HL-60 (cell line): ENCODE results near the gene SYNGR1.

Source experiments
- DNase-seq, 2 experiments: peaks; one replicate each; pipeline ENCODE4 v3.0.0-alpha.2; 2010 to 2020; ENCODE audit warnings: low read depth in 1 of 2, low spot score in 1 of 2
- H3K27ac ChIP-seq: fragments of 250-450 bp; sonication (Bioruptor Pico); replicated peaks from 2 replicates; pipeline ENCODE4 v1.5.1; 2020; ENCODE audit warnings: mild to moderate bottlenecking, moderate library complexity
- H3K27me3 ChIP-seq: fragments of 250-450 bp; sonication (Bioruptor Pico); 2 replicates; pipeline ENCODE4 v1.5.1; 2021; ENCODE audit warnings: mild to moderate bottlenecking, moderate library complexity; ENCODE audit not compliant: insufficient read depth, poor library complexity, severe bottlenecking
- H3K4me3 ChIP-seq: replicated peaks from 2 replicates; pipeline ENCODE4 v1.5.1; 2011; ENCODE audit warnings: mild to moderate bottlenecking, control low read depth, low read length; ENCODE audit not compliant: insufficient read depth
- GABPA ChIP-seq: IDR thresholded peaks from 2 replicates; pipeline ENCODE4 v1.6.1; 2012; ENCODE audit warnings: low read depth
- POLR2AphosphoS5 ChIP-seq: IDR thresholded peaks from 2 replicates; pipeline ENCODE4 v1.6.1; 2012; ENCODE audit warnings: low read depth
- SPI1 ChIP-seq: IDR thresholded peaks from 2 replicates; pipeline ENCODE4 v1.6.1; 2012; ENCODE audit warnings: low read depth, mild to moderate bottlenecking, borderline replicate concordance
- TF ChIP-seq, protein P1 (sequence below): IDR thresholded peaks from 2 replicates; pipeline ENCODE4 v1.6.1; 2012; ENCODE audit warnings: low read depth; ENCODE audit not compliant: insufficient replicate concordance
- TF ChIP-seq, protein P2 (sequence below): IDR thresholded peaks from one replicate; pipeline ENCODE4 v1.5.1; 2011; ENCODE audit warnings: low read length, control low read depth, inconsistent platforms; ENCODE audit not compliant: insufficient read depth

Gene SYNGR1

DNA sequence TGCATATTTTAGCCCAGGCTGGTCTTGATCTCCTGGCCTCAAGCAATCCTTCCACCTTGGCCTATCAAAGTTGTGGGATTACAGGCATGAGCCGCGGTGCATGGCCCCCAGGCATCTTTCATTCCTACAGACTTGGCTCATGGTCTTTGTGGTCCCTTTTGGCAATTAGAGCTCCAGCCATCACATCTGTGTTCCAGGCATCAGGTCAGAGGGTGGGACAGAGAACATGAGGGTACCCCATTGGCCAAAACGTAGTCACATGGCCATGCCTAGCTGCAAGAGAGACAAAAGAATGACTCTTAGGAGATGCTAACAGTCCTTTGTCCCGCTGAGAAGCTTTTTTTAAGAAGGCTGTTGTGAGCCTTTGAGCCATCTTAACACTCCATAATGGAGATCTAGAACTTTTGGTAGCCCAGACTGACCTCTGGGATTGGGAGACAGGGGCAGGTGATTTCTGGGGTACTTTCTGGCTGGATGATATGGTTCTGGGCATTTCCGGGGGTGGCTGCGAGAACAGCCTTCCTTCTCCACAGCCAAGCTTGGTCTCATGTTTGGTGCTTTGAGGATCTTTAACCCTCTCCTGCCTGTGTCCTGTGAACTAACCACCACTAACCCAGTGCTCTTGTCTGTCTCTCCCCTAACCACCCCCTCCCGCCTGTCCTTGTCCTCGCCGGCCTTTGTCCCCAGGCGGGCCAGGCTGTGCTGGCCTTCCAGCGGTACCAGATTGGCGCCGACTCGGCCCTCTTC, 31.4 kb downstream of the SYNGR1 start:
- Histone ChIP-seq H3K4me3 (no peak overlapping the region), H3K27me3 (no peaks in the 10 kb centered on the region), H3K27ac (no peak overlapping the region)
- no peak for DNase-seq
- TF ChIP-seq, protein P1, sequence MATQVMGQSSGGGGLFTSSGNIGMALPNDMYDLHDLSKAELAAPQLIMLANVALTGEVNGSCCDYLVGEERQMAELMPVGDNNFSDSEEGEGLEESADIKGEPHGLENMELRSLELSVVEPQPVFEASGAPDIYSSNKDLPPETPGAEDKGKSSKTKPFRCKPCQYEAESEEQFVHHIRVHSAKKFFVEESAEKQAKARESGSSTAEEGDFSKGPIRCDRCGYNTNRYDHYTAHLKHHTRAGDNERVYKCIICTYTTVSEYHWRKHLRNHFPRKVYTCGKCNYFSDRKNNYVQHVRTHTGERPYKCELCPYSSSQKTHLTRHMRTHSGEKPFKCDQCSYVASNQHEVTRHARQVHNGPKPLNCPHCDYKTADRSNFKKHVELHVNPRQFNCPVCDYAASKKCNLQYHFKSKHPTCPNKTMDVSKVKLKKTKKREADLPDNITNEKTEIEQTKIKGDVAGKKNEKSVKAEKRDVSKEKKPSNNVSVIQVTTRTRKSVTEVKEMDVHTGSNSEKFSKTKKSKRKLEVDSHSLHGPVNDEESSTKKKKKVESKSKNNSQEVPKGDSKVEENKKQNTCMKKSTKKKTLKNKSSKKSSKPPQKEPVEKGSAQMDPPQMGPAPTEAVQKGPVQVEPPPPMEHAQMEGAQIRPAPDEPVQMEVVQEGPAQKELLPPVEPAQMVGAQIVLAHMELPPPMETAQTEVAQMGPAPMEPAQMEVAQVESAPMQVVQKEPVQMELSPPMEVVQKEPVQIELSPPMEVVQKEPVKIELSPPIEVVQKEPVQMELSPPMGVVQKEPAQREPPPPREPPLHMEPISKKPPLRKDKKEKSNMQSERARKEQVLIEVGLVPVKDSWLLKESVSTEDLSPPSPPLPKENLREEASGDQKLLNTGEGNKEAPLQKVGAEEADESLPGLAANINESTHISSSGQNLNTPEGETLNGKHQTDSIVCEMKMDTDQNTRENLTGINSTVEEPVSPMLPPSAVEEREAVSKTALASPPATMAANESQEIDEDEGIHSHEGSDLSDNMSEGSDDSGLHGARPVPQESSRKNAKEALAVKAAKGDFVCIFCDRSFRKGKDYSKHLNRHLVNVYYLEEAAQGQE: no peak
- TF ChIP-seq GABPA: no peak
- TF ChIP-seq SPI1: no peak
- no peak for TF ChIP-seq POLR2AphosphoS5
- TF ChIP-seq, protein P2, sequence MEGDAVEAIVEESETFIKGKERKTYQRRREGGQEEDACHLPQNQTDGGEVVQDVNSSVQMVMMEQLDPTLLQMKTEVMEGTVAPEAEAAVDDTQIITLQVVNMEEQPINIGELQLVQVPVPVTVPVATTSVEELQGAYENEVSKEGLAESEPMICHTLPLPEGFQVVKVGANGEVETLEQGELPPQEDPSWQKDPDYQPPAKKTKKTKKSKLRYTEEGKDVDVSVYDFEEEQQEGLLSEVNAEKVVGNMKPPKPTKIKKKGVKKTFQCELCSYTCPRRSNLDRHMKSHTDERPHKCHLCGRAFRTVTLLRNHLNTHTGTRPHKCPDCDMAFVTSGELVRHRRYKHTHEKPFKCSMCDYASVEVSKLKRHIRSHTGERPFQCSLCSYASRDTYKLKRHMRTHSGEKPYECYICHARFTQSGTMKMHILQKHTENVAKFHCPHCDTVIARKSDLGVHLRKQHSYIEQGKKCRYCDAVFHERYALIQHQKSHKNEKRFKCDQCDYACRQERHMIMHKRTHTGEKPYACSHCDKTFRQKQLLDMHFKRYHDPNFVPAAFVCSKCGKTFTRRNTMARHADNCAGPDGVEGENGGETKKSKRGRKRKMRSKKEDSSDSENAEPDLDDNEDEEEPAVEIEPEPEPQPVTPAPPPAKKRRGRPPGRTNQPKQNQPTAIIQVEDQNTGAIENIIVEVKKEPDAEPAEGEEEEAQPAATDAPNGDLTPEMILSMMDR: no peak

DNA sequence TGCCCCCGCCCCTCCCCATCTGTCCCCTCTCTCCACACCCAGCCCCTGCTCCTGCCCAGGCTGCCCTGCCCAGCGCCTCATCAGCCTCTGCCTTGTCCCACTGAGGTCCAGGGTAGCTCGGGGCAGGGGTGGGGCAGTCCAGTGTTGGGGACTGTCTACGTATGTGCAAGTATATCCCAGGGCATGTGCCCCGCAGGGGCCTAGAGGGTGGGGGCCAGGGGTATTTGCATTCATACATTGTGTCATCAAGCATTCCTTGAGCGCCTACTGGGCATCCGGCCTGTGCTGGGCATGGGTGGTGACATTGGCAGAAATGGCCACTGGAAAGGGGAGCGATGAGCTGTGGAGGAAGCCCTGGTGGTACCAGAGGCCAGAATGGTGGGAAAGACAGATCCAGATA, 32.1 kb downstream of the SYNGR1 start:
- TF ChIP-seq, protein P1: no peak
- TF ChIP-seq POLR2AphosphoS5: no peak; the same call in 1 of the 2 replicates
- TF ChIP-seq SPI1: no peak
- TF ChIP-seq GABPA: no peak
- TF ChIP-seq, protein P2: no peak

DNA sequence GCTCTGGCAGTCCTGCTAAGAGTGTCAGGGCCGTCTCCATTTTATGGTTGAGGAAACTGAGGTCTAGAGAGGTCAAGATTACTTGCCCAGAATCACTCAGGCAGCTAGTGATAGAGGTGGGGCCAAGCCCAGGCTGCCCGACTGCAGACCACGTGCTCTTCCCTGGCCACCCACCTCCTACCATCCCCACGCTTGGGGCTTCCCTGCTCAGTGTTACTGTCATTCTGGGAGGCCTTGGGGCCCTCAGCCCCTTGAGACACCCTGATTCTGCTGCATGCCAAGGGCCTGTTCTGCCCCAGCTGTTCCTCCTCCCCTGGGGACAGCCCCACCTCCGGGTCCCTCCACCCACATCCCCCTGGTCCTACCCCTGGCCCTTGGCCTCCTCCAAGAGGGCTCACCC, 32.6 kb downstream of the SYNGR1 start:
- TF ChIP-seq, protein P2: no peak
- no peak for TF ChIP-seq POLR2AphosphoS5
- no peak for TF ChIP-seq GABPA
- TF ChIP-seq, protein P1: no peak
- TF ChIP-seq SPI1: no peak
- DNase-seq: no peak
- Histone ChIP-seq H3K4me3 (no peak overlapping the region), H3K27ac (no peak overlapping the region), H3K27me3 (no peaks in the 10 kb centered on the region)

More for the DNA sequence above, 32.1 kb downstream of the SYNGR1 start:
- no peaks in the 10 kb centered on the region for H3K27me3 ChIP-seq
- no peak for DNase-seq
- no peak overlapping the region for H3K27ac ChIP-seq
- H3K4me3 ChIP-seq: no peak overlapping the region
